ENCODE results near the gene ZFP62. TPM values are rescaled to one million over a fixed set of nuclear protein-coding genes. Genes with fewer than 3 reads are reported as not detected.

The ZFP62 gene
- polyA plus RNA-seq, 1 experiment, result 18.0 TPM

GRCh38 chr5:180810959-180811622 lies 50.0 kb downstream of the ZFP62 start:
- peak overlapping the region; percentile 70 for H3K27ac ChIP-seq (ENCODE audit: low read depth, low read length)

DNA sequence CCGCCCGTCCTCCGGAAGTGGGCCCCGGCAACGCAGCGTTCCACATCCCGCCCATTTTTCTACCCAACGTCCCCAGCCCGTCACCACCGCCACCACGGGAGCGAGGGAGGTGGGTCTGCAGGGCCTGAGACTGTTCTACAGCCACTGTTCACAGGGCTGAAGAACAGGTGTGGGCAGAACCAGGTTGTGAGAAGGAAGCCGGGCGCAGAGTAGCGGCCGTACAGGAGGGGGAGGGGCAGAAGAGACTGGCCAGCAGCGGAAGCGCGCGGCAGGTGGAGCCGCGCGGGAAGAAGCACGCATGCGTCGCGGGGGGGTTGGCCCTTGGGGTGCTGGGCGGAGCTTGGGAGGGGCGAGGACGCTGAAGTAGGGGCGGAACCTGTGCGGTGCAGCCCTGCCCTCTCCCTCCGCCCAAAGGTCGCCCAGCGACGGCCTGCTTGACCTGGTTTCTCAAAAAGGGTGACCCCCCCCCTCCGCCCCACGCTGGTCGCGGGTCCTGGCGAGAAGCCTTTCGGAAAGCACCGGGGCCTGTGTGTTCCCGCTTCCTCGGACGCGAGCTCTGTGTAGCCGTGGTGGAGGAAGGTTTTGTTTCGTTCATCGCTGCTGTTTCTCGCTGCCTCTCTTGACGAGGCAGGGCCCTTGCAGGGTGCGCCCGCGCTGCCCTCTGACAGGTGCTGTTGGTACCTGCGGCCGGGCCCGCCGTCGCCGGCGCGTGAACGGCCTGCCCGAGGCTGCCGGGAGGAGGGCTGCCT lies 50.7 kb downstream of the ZFP62 start:
- POLR2A ChIA-PET, result interaction anchor here (0.6 to 1.5 kb wide), 10 partner anchors 8 to 374 kb away, joined by 3 to 16 read pairs (median 5); partner anchors contain the start of genes MGAT1 and ZFP62
- Histone ChIP-seq H3K9me3 (ENCODE audit: control insufficient read depth, insufficient read depth, low read length) (no peaks in the 10 kb centered on the region; the same call in 1 of the 2 replicates), H3K4me3 (ENCODE audit: low read depth, low read length) (peak overlapping the region; percentile 93), H3K27ac (ENCODE audit: low read depth, low read length) (peak overlapping the region; percentile 80), H3K27me3 (ENCODE audit: control insufficient read depth, insufficient read depth, low read length) (no peaks in the 10 kb centered on the region)
- no peak for TF ChIP-seq CTCF (IDR thresholded peaks at IDR 0.05; ENCODE audit: low read depth, low read length)
- DNase-seq (ENCODE audit: low read depth, low spot score), result peak; percentile 81
- CTCF ChIA-PET, result interaction anchor here (0.7 kb wide), 1 partner anchor 26 kb away, joined by 4 read pairs; no protein-coding TSS in a partner anchor

More at GRCh38 chr5:180810959-180811622, 50.0 kb downstream of the ZFP62 start:
- H3K27me3 ChIP-seq (ENCODE audit: control insufficient read depth, insufficient read depth, low read length), result no peaks in the 10 kb centered on the region
- ChIA-PET POLR2A (interaction anchor here (0.6 to 1.5 kb wide), 9 partner anchors 9 to 374 kb away, joined by 3 to 16 read pairs (median 4); partner anchors contain the start of genes MGAT1 and ZFP62), CTCF (interaction anchor here (0.7 to 1.3 kb wide), 2 partner anchors 16 to 26 kb away, joined by 4 read pairs; no protein-coding TSS in a partner anchor)
- TF ChIP-seq CTCF (IDR thresholded peaks at IDR 0.05; ENCODE audit: low read depth, low read length), result no peak
- H3K9me3 ChIP-seq (ENCODE audit: control insufficient read depth, insufficient read depth, low read length), result no peaks in the 10 kb centered on the region; the same call in 1 of the 2 replicates
- DNase-seq (ENCODE audit: low read depth, low spot score), result no peak
- H3K4me3 ChIP-seq (ENCODE audit: low read depth, low read length), result peak overlapping the region; percentile 93

GRCh38 chr5:180809403-180810209 lies 51.5 kb downstream of the ZFP62 start:
- ChIA-PET POLR2A (interaction anchor here (0.6 to 1.5 kb wide), 7 partner anchors 7 to 52 kb away, joined by 3 to 16 read pairs (median 6); partner anchors contain the start of genes MGAT1 and ZFP62), CTCF (interaction anchor here (0.5 kb wide), 1 partner anchor 457 kb away, joined by 3 read pairs; the partner anchor contains the start of gene GFPT2)
- Histone ChIP-seq H3K4me3 (ENCODE audit: low read depth, low read length) (peak overlapping the region; percentile 93), H3K27me3 (ENCODE audit: control insufficient read depth, insufficient read depth, low read length) (no peaks in the 10 kb centered on the region), H3K27ac (ENCODE audit: low read depth, low read length) (peak overlapping the region; percentile 87), H3K9me3 (ENCODE audit: control insufficient read depth, insufficient read depth, low read length) (no peaks in the 10 kb centered on the region; the same call in 1 of the 2 replicates)
- TF ChIP-seq CTCF (IDR thresholded peaks at IDR 0.05; ENCODE audit: low read depth, low read length), result no peak
- DNase-seq (ENCODE audit: low read depth, low spot score), result peak; percentile 69

- TF ChIP-seq CTCF (IDR thresholded peaks at IDR 0.05; ENCODE audit: low read depth, low read length), result no peak
- POLR2A ChIA-PET, result interaction anchor here (0.5 to 1.0 kb wide), 4 partner anchors 8 to 399 kb away, joined by 3 to 7 read pairs (median 4); no protein-coding TSS in a partner anchor
- no peak for DNase-seq (ENCODE audit: low read depth, low spot score)
- H3K4me3 ChIP-seq (ENCODE audit: low read depth, low read length), result peak overlapping the region; percentile 93
- no peaks in the 10 kb centered on the region for H3K27me3 ChIP-seq (ENCODE audit: control insufficient read depth, insufficient read depth, low read length)
- H3K27ac ChIP-seq (ENCODE audit: low read depth, low read length), result no peak overlapping the region
- CTCF ChIA-PET, result interaction anchor here (1.1 to 2.2 kb wide), 2 partner anchors 24 to 60 kb away, joined by 3 to 9 read pairs; no protein-coding TSS in a partner anchor
- no peaks in the 10 kb centered on the region; the same call in 1 of the 2 replicates for H3K9me3 ChIP-seq (ENCODE audit: control insufficient read depth, insufficient read depth, low read length)
Observed at GRCh38 chr5:180808461-180809000, 52.5 kb downstream of the ZFP62 start.
